ENCODE results near the gene ADAM19. TPM values are rescaled to one million over a fixed set of nuclear protein-coding genes. Genes with fewer than 3 reads are reported as not detected.
A peak's percentile ranks its signal among the peaks of the same experiment; 100 is the strongest.

ADAM19 gene
- total RNA-seq, 1 donor from 2014 or later = 4.9 TPM

- DNase-seq (ENCODE audit: extremely low spot score in 2 of 2) = no peak
- TF ChIP-seq CTCF (IDR thresholded peaks at IDR 0.05) = no peak
- no peak for TF ChIP-seq POLR2A (IDR thresholded peaks at IDR 0.05)
- TF ChIP-seq POLR2AphosphoS5 (IDR thresholded peaks at IDR 0.05; ENCODE audit: insufficient read depth in 1 of 2, low read depth in 1 of 2) = no peak
- H3K4me3 ChIP-seq = no peak overlapping the region
- H3K36me3 ChIP-seq = no peaks in the 10 kb centered on the region
- no peaks in the 10 kb centered on the region for H3K9me3 ChIP-seq
- H3K4me1 ChIP-seq = peaks cover 8% of the 10 kb centered on the region
- no peak overlapping the region for H3K27ac ChIP-seq
- intact Hi-C loops (cut with DNase I) = no loop called here
- H3K27me3 ChIP-seq = no peaks in the 10 kb centered on the region
These were observed 53.9 kb downstream of the ADAM19 start for GRCh38 chr5:157521704-157522029.

GRCh38 chr5:157520911-157521703, 54.5 kb downstream of the ADAM19 start:
- H3K27me3 ChIP-seq = no peaks in the 10 kb centered on the region
- DNase-seq (ENCODE audit: extremely low spot score in 2 of 2) = no peak
- no peaks in the 10 kb centered on the region for H3K9me3 ChIP-seq
- H3K4me3 ChIP-seq = no peak overlapping the region
- H3K36me3 ChIP-seq = no peaks in the 10 kb centered on the region
- TF ChIP-seq POLR2A (IDR thresholded peaks at IDR 0.05) = no peak
- TF ChIP-seq POLR2AphosphoS5 (IDR thresholded peaks at IDR 0.05; ENCODE audit: insufficient read depth in 1 of 2, low read depth in 1 of 2) = peak in 1 of 2 donors; percentile 44
- intact Hi-C loops (cut with DNase I) = no loop called here
- peaks cover 14% of the 10 kb centered on the region for H3K4me1 ChIP-seq
- H3K27ac ChIP-seq = no peak overlapping the region

- peaks cover 22% of the 10 kb centered on the region for H3K4me1 ChIP-seq
- intact Hi-C loops (cut with DNase I) = no loop called here
- H3K36me3 ChIP-seq = no peaks in the 10 kb centered on the region
- DNase-seq (ENCODE audit: extremely low spot score in 2 of 2) = no peak
- no peaks in the 10 kb centered on the region for H3K27me3 ChIP-seq
- H3K9me3 ChIP-seq = no peaks in the 10 kb centered on the region
- no peak for TF ChIP-seq POLR2AphosphoS5 (IDR thresholded peaks at IDR 0.05; ENCODE audit: insufficient read depth in 1 of 2, low read depth in 1 of 2)
- TF ChIP-seq POLR2A (IDR thresholded peaks at IDR 0.05) = no peak
- no peak overlapping the region for H3K4me3 ChIP-seq
- no peak overlapping the region for H3K27ac ChIP-seq
These were observed 55.9 kb downstream of the ADAM19 start for GRCh38 chr5:157519579-157520253.

GRCh38 chr5:157518963-157519362, 56.6 kb downstream of the ADAM19 start:
- no peak overlapping the region for H3K27ac ChIP-seq
- no peaks in the 10 kb centered on the region for H3K36me3 ChIP-seq
- TF ChIP-seq POLR2A (IDR thresholded peaks at IDR 0.05) (no peak), CTCF (IDR thresholded peaks at IDR 0.05) (no peak)
- DNase-seq (ENCODE audit: extremely low spot score in 2 of 2) = no peak
- H3K4me1 ChIP-seq = peaks cover 22% of the 10 kb centered on the region
- intact Hi-C loops (cut with DNase I) = no loop called here
- no peaks in the 10 kb centered on the region for H3K9me3 ChIP-seq
- H3K27me3 ChIP-seq = no peaks in the 10 kb centered on the region
- no peak overlapping the region for H3K4me3 ChIP-seq

- no peaks in the 10 kb centered on the region for H3K9me3 ChIP-seq
- H3K27ac ChIP-seq = peak overlapping the region; percentile 71
- intact Hi-C loops (cut with DNase I) = no loop called here
- no peaks in the 10 kb centered on the region for H3K36me3 ChIP-seq
- no peak for DNase-seq (ENCODE audit: extremely low spot score in 2 of 2)
- H3K4me1 ChIP-seq = peaks cover 36% of the 10 kb centered on the region
- TF ChIP-seq CTCF (IDR thresholded peaks at IDR 0.05) (no peak), POLR2AphosphoS5 (IDR thresholded peaks at IDR 0.05; ENCODE audit: insufficient read depth in 1 of 2, low read depth in 1 of 2) (no peak), POLR2A (IDR thresholded peaks at IDR 0.05) (no peak)
- no peaks in the 10 kb centered on the region for H3K27me3 ChIP-seq
- H3K4me3 ChIP-seq = no peak overlapping the region
These were observed 58.8 kb downstream of the ADAM19 start for GRCh38 chr5:157516626-157517325.
